AG10803 (cell line): ENCODE measurements around the gene IMMP2L.
"Not testable (repeated sequence)": the region's sequence is repeated elsewhere in the genome, so short reads cannot be mapped to it uniquely, and the experiment has no call there.

Source experiments
- DNase-seq: peaks from one replicate; pipeline ENCODE4 v3.0.0; 2010; ENCODE audit warnings: low read depth
- H3K4me3 ChIP-seq: 2 replicates; pipeline ENCODE4 v1.5.1; 2011; ENCODE audit warnings: mild to moderate bottlenecking, low read length, control low read depth
- TF ChIP-seq, protein P1 (sequence below): conservative IDR thresholded peaks from 2 replicates; pipeline ENCODE4 v1.5.1; 2011; ENCODE audit warnings: mild to moderate bottlenecking, low read length, control low read depth, inconsistent platforms

IMMP2L gene

DNA sequence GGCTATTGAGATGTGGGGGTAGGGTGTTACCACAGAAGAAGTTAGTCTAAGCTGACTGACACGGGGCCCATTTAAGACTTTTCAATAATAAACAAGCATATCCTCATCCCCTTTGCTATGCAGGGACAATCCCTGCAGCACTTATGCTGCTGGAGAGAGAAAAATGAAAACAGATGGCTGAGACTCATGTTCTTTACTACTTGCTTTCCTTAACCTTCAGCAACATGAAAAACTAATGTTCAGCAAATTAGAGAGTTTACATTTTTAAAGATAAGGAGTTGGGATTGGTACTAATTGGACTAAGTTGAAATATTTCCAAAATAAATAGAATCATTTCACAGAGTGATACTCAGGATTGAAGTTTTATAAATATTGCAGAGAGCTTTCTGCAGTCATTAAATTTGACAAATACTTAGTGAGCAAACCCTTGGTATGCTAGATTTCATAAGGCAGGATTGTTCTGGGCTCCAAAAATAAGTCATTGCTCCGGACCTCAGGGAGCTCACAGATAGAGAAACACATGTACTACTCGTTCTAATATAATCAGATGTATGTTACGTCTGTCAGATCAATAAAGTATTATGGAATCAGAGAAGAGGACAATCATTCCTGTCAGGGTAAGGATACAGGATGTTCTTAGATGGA is 618.5 kb downstream of the IMMP2L start:
- TF ChIP-seq, protein P1, sequence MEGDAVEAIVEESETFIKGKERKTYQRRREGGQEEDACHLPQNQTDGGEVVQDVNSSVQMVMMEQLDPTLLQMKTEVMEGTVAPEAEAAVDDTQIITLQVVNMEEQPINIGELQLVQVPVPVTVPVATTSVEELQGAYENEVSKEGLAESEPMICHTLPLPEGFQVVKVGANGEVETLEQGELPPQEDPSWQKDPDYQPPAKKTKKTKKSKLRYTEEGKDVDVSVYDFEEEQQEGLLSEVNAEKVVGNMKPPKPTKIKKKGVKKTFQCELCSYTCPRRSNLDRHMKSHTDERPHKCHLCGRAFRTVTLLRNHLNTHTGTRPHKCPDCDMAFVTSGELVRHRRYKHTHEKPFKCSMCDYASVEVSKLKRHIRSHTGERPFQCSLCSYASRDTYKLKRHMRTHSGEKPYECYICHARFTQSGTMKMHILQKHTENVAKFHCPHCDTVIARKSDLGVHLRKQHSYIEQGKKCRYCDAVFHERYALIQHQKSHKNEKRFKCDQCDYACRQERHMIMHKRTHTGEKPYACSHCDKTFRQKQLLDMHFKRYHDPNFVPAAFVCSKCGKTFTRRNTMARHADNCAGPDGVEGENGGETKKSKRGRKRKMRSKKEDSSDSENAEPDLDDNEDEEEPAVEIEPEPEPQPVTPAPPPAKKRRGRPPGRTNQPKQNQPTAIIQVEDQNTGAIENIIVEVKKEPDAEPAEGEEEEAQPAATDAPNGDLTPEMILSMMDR, result no peak
- DNase-seq, result peak; percentile 49
- no peak overlapping the region for H3K4me3 ChIP-seq

DNA sequence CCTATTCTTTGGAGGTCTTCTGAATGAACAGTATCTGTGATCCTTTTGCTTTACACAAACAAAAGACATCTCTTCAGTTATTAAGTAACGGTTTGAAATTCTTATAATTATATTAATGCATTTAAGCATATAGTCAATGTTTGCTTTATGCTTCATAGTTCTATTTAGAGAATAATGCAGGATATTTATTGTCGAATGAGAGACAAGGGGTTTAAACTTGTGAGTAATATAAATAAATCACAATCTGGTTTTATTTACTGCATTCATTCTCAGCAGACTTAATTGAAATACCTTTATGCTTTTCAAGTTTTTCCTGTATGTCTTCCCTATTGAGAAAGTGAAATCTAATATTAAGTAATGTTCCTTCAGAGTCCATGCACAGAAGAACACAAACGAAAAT is 620.9 kb downstream of the IMMP2L start:
- TF ChIP-seq, protein P1, result no peak
- no peak for DNase-seq
- H3K4me3 ChIP-seq, result no peak overlapping the region

- no peak for DNase-seq
- TF ChIP-seq, protein P1, result no peak
- H3K4me3 ChIP-seq, result no peak overlapping the region
These were observed 621.5 kb downstream of the IMMP2L start for GRCh38 chr7:110940756-110941155.

GRCh38 chr7:110938165-110938564 is 624.1 kb downstream of the IMMP2L start:
- DNase-seq, result no peak
- no peak overlapping the region for H3K4me3 ChIP-seq

DNA sequence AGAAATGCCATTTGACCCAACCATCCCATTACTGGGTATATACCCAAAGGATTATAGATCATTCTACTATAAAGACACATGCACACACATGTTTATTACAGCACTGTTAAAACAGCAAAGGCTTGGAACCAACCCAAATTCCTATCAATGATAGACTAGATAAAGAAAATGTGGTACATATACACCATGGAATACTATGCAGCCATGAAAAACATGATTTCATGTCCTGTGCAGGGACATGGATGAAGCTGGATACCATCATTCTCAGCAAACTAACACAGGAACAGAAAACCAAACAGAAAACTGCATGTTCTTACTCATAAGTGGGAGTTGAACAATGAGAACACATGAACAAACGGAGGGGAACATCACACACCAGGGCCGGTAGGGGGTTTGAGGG is 625.6 kb downstream of the IMMP2L start:
- H3K4me3 ChIP-seq, DNase-seq: not testable (repeated sequence)

More at GRCh38 chr7:110938165-110938564, 624.1 kb downstream of the IMMP2L start:
- TF ChIP-seq, protein P1, result no peak

- DNase-seq, result no peak
- TF ChIP-seq, protein P1, result no peak
- H3K4me3 ChIP-seq, result no peak overlapping the region
These were observed 632.6 kb downstream of the IMMP2L start for GRCh38 chr7:110929480-110930249.

DNA sequence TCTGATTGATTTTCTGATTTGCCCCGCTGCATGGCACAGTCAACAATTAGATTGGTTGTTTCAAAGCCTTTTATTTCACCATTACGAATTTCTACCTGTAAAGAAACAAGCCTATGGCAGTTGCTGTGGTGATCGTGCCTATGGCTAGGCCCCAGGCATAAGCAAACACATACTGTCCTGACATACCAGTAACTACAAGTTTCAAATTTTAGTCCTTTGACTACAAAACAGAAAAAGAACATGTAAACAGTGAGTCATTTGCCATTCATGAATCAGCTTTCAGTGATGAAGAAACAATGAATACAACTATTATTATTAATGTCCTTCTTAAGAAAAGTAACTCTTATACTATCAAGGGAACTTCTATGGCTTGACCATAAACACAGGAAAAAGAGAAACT is 639.4 kb downstream of the IMMP2L start:
- TF ChIP-seq, protein P1, result no peak
- peak; percentile 24 for DNase-seq

More for the DNA sequence above, 639.4 kb downstream of the IMMP2L start:
- no peak overlapping the region for H3K4me3 ChIP-seq
